ENCODE data around the gene TREH. TPM values are rescaled to one million over a fixed set of nuclear protein-coding genes. Genes with fewer than 3 reads are reported as not detected.

TREH gene
- polyA plus RNA-seq, 3 donors, result not detected

DNA sequence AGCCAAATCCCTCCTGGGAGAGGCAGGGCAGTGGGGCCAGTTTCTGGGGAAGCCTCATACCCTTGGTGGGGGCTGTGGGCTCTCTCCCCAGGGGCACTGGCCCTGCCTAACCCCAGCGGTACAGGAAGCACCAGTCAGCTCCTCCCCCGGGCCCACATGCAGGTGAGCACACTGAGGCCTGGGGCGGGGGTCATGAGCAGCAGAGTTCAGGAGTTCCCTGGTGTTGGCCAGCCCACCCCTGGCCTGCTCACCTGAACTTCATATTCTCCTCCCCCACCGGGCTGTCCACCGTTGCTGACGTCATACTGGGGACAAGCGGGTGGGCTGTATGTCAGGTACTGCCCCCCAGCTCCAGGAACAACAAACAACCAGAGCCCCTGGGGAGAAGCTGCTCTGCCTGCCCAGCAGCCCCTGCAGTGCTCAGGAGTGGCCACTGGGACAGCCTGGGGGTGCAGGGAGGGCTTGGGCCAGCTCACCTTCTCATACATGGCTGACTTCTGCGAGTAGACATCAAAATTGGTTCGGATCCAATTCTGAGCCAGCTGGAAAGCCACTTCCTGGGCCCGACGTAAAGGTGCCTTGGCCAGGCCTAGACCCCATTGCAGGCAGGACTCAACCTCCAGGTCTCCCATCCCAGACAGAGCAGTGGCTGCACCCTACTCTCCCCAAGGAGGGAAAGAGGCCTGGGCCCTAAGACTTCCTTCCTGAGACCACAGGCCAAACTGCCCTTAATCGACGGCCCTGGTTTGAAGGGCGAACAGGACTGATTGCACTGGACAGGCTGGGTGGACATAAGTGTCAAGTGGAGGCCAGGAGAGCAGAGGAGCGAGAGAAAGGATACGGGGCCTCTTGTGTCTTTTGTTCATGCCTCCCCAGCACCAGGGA lies 20.8 kb downstream of the TREH start:
- no peak overlapping the region for H3K27ac ChIP-seq (ENCODE audit: low read depth in 1 of 2, low read length in 2 of 2)

DNA sequence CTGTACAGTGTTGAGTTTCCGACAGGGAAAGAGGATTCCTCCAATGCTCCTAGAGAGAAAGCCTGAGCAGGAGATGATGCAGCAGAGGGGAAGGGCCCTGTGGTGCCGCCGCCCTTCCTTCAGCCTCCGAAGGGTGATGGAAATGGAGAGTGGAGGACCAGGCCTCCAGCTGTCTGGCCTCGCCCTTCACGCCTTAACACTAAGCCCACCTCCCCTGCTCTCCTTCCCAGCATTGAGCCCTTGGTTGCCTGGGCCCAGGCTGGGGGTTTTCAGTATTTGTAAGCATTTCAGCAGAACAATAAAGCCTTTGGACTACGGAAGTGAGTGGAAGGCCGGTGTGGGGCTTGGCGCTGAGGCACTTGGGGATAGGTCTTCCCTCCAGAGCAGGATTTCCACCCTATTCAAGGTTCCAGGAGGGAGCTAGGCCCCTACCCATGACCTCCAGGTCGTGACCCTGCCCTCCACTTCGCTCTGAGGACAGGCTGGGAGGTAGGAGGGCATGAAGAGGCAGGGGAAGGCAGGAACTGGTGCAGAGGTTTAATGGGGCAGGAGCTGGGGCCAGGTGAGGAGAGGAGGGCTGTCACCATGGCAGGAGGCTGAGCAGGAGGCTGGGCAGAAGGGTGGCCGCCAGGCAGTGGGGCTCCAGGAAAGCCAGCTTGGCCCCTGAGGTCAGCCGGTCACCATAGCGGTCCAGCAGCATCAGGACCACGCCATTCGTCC lies 21.6 kb downstream of the TREH start:
- H3K4me2 ChIP-seq (replicated peaks; ENCODE audit: extremely low read depth, low read length, poor library complexity, severe bottlenecking), result no peak overlapping the region
- no peaks in the 10 kb centered on the region for H3K36me3 ChIP-seq (replicated peaks in 1 of 2; ENCODE audit: control insufficient read depth in 1 of 2, insufficient read depth in 2 of 2, low read length in 2 of 2)
- H4K20me1 ChIP-seq (ENCODE audit: insufficient read depth, low read length), result no peaks in the 10 kb centered on the region
- peak overlapping the region in 1 of 7 donors; percentile 76 for H3K27ac Mint-ChIP-seq
- no peak overlapping the region for H3K4me3 Mint-ChIP-seq
- no peaks in the 10 kb centered on the region for H3K27me3 ChIP-seq (ENCODE audit: control insufficient read depth in 2 of 2, insufficient read depth in 2 of 2, low read length in 2 of 2)
- TF ChIP-seq, protein P1, sequence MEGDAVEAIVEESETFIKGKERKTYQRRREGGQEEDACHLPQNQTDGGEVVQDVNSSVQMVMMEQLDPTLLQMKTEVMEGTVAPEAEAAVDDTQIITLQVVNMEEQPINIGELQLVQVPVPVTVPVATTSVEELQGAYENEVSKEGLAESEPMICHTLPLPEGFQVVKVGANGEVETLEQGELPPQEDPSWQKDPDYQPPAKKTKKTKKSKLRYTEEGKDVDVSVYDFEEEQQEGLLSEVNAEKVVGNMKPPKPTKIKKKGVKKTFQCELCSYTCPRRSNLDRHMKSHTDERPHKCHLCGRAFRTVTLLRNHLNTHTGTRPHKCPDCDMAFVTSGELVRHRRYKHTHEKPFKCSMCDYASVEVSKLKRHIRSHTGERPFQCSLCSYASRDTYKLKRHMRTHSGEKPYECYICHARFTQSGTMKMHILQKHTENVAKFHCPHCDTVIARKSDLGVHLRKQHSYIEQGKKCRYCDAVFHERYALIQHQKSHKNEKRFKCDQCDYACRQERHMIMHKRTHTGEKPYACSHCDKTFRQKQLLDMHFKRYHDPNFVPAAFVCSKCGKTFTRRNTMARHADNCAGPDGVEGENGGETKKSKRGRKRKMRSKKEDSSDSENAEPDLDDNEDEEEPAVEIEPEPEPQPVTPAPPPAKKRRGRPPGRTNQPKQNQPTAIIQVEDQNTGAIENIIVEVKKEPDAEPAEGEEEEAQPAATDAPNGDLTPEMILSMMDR (IDR thresholded peaks at IDR 0.05), result no peak
- WGBS (ENCODE audit: insufficient coverage), result 97% methylated on average over 8 of the region's 16 CpGs
- no peak overlapping the region for H2AFZ ChIP-seq (ENCODE audit: insufficient read depth, low read depth, low read length, poor library complexity, severe bottlenecking)
- peaks cover 6% of the 10 kb centered on the region for H3K4me1 Mint-ChIP-seq
- intact Hi-C loops (cut with micrococcal nuclease), result no loop called here
- peaks cover 4 to 12% (median 10%) of the 10 kb centered on the region in 3 donors for H3K27me3 Mint-ChIP-seq (ENCODE audit: low read depth in 3 of 3)
- no peak overlapping the region for H3K9ac ChIP-seq (ENCODE audit: insufficient read depth, low read length, poor library complexity, severe bottlenecking)
- no peak for DNase-seq
- no peaks in the 10 kb centered on the region for H3K9me3 Mint-ChIP-seq
- H3K4me1 ChIP-seq (ENCODE audit: control insufficient read depth in 1 of 2, insufficient read depth in 2 of 2, low read length in 2 of 2), result peaks cover 3 to 8% of the 10 kb centered on the region in 2 donors
- no peaks in the 10 kb centered on the region for H3K36me3 Mint-ChIP-seq
- H3K4me3 ChIP-seq (replicated peaks in 1 of 3; ENCODE audit: low read depth in 2 of 3, low read length in 3 of 3), result no peak overlapping the region
- H3K79me2 ChIP-seq (ENCODE audit: insufficient read depth, low read length), result no peaks in the 10 kb centered on the region
- no peaks in the 10 kb centered on the region for H3K9me3 ChIP-seq (replicated peaks in 1 of 2; ENCODE audit: control insufficient read depth in 1 of 2, insufficient read depth in 1 of 2, low read length in 2 of 2)
- H3K27ac ChIP-seq (ENCODE audit: low read depth in 1 of 2, low read length in 2 of 2), result no peak overlapping the region

More for the DNA sequence above, 20.8 kb downstream of the TREH start:
- Histone ChIP-seq H3K9me3 (replicated peaks in 1 of 2; ENCODE audit: control insufficient read depth in 1 of 2, insufficient read depth in 1 of 2, low read length in 2 of 2) (no peaks in the 10 kb centered on the region), H3K27me3 (ENCODE audit: control insufficient read depth in 2 of 2, insufficient read depth in 2 of 2, low read length in 2 of 2) (no peaks in the 10 kb centered on the region), H3K36me3 (replicated peaks in 1 of 2; ENCODE audit: control insufficient read depth in 1 of 2, insufficient read depth in 2 of 2, low read length in 2 of 2) (no peaks in the 10 kb centered on the region), H4K20me1 (ENCODE audit: insufficient read depth, low read length) (no peaks in the 10 kb centered on the region), H2AFZ (ENCODE audit: insufficient read depth, low read depth, low read length, poor library complexity, severe bottlenecking) (peak overlapping the region; percentile 70), H3K4me3 (replicated peaks in 1 of 3; ENCODE audit: low read depth in 2 of 3, low read length in 3 of 3) (no peak overlapping the region), H3K4me1 (ENCODE audit: control insufficient read depth in 1 of 2, insufficient read depth in 2 of 2, low read length in 2 of 2) (peaks cover 3 to 8% of the 10 kb centered on the region in 2 donors), H3K9ac (ENCODE audit: insufficient read depth, low read length, poor library complexity, severe bottlenecking) (no peak overlapping the region), H3K4me2 (replicated peaks; ENCODE audit: extremely low read depth, low read length, poor library complexity, severe bottlenecking) (no peak overlapping the region), H3K79me2 (ENCODE audit: insufficient read depth, low read length) (no peaks in the 10 kb centered on the region)
- Mint-ChIP-seq H3K9me3 (no peaks in the 10 kb centered on the region), H3K4me1 (peaks cover 6% of the 10 kb centered on the region), H3K27me3 (ENCODE audit: low read depth in 3 of 3) (peaks cover 6 to 12% (median 12%) of the 10 kb centered on the region in 3 donors), H3K36me3 (no peaks in the 10 kb centered on the region), H3K27ac (no peak overlapping the region), H3K4me3 (no peak overlapping the region)
- intact Hi-C loops (cut with micrococcal nuclease), result no loop called here
- TF ChIP-seq, protein P1 (IDR thresholded peaks at IDR 0.05), result no peak
- DNase-seq, result no peak
- WGBS (ENCODE audit: insufficient coverage), result 79% methylated on average over 11 of the region's 16 CpGs

Data from CD14-positive monocyte (primary cell).